Right atrium auricular region (tissue), 2 donors: Measurements from ENCODE around the gene MAP3K15. TPM values are rescaled to one million over a fixed set of nuclear protein-coding genes. Genes with fewer than 3 reads are reported as not detected.

Experiments
- DNase-seq: peaks from one replicate; pipeline ENCODE4 v3.0.0-alpha.2; 2019; ENCODE audit warnings: low spot score
- H3K27ac ChIP-seq, 2 donors: fragments of 200-600 bp; sonication (generic); 1 replicate in 1 of 2; 2 replicates in 1 of 2; pipeline ENCODE4 v1.5.1; 2016 to 2019
- H3K27me3 ChIP-seq, 2 donors: fragments of 200-600 bp; sonication (generic); one replicate each; pipeline versions ENCODE4 v1.5.1 to v1.6.0; 2017 to 2019
- H3K36me3 ChIP-seq: fragments of 200-600 bp; sonication (generic); one replicate; pipeline ENCODE4 v1.5.1; 2016
- H3K4me1 ChIP-seq, 2 donors: fragments of 200-600 bp; sonication (generic); one replicate each; pipeline versions ENCODE4 v1.5.1 to v1.6.0; 2017 to 2019
- H3K4me3 ChIP-seq, 2 donors: fragments of 200-600 bp; sonication (generic); 1 replicate in 1 of 2; 2 replicates in 1 of 2; pipeline ENCODE4 v1.5.1; 2017 to 2019; ENCODE audit warnings: mild to moderate bottlenecking in 1 of 2, moderate library complexity in 1 of 2
- H3K9me3 ChIP-seq, 2 donors: fragments of 200-600 bp; sonication (generic); one replicate each; pipeline ENCODE4 v1.5.1; 2019
- total RNA-seq, 2 donors: library from RNA; depleted of rRNA; stranded (reverse); fragments of >200 nt; gene quantifications; one replicate each; pipeline ENCODE4 v1.1.0, GENCODE V29; 2016
- TF ChIP-seq, protein P1 (sequence below), 2 donors: fragments of 200-600 bp; sonication (generic); IDR thresholded peaks; one replicate each; pipeline ENCODE4 v1.5.1; 2019; ENCODE audit warnings: antibody characterized with exemption in 2 of 2

The MAP3K15 gene
- total RNA-seq, 2 donors from 2014 or later, result not detected

DNA sequence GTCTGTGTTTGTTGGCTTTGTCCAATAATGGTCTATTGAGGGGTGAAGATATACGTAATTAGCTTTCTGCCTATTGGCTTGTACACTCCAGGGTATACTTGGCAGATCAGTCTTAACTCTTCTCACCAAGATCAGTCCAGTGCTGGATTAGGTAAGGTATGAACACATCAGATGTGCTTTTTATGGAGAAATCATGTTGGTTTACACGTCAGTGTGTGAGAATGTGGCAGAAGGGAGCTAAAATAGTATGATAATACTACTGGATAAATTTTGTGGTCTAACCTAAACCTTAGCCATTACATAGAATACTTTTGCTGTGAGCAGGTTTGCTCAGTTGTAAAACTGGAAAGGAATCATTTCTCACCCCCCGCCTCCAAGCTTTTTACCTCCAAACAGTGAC lies 167.4 kb downstream of the MAP3K15 start:
- Histone ChIP-seq H3K27me3 (no peaks in the 10 kb centered on the region), H3K4me1 (peaks cover 0 to 10% of the 10 kb centered on the region in 2 donors), H3K4me3 (no peak overlapping the region), H3K9me3 (no peaks in the 10 kb centered on the region), H3K36me3 (peaks cover 29% of the 10 kb centered on the region), H3K27ac (no peak overlapping the region)
- no peak for DNase-seq
- TF ChIP-seq, protein P1, sequence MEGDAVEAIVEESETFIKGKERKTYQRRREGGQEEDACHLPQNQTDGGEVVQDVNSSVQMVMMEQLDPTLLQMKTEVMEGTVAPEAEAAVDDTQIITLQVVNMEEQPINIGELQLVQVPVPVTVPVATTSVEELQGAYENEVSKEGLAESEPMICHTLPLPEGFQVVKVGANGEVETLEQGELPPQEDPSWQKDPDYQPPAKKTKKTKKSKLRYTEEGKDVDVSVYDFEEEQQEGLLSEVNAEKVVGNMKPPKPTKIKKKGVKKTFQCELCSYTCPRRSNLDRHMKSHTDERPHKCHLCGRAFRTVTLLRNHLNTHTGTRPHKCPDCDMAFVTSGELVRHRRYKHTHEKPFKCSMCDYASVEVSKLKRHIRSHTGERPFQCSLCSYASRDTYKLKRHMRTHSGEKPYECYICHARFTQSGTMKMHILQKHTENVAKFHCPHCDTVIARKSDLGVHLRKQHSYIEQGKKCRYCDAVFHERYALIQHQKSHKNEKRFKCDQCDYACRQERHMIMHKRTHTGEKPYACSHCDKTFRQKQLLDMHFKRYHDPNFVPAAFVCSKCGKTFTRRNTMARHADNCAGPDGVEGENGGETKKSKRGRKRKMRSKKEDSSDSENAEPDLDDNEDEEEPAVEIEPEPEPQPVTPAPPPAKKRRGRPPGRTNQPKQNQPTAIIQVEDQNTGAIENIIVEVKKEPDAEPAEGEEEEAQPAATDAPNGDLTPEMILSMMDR (IDR thresholded peaks at IDR 0.05), result no peak

- Histone ChIP-seq H3K36me3 (no peaks in the 10 kb centered on the region), H3K9me3 (no peaks in the 10 kb centered on the region), H3K4me3 (peak overlapping the region; percentile 67 to 78), H3K27me3 (no peaks in the 10 kb centered on the region), H3K27ac (peak overlapping the region in 1 of 2 donors; percentile 94), H3K4me1 (peaks cover 0 to 10% of the 10 kb centered on the region in 2 donors)
- no peak for DNase-seq
- TF ChIP-seq, protein P1 (IDR thresholded peaks at IDR 0.05), result no peak
Observed at GRCh38 chrX:19344661-19345060, 170.6 kb downstream of the MAP3K15 start.

DNA sequence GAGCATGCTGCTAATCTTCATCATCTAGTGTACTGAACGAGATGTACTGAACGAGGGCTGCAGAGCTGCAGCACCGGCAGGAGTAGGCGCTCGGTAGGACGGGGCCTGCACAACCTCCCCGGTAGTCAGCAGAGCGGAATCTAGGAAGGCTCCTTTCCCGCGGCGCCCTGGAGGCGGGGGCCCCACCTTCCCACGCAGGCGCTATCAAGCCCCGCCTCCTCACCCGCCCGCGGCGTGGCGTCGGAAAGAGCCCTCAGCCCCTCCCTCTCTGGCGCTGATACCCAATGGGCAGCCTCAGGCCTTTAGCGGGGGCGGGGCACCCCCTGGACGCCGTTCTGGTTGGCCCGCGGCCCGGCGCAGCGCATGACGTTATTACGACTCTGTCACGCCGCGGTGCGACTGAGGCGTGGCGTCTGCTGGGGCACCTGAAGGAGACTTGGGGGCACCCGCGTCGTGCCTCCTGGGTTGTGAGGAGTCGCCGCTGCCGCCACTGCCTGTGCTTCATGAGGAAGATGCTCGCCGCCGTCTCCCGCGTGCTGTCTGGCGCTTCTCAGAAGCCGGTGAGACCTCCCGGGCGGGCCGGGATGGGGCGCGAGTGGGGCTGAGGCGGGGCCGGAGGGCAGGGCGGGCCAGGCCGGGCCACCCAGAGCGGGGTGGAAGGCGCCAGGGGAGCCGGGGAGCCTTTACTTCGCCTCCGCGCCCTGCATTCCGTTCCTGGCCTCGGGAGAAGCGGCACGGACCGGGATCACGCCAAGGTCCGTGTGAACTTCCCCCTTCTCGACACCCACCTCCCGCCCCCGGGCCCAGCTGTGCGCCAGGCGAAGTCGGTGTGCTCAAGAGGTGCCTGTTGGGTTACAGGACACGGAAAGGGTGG lies 171.5 kb downstream of the MAP3K15 start, which contains the start of gene PDHA1:
TSS of gene PDHA1 (plus strand) at position 393 of the 874 bp plus-strand sequence. CDS start at position 504, 111 bp downstream.
- peak within 1 kb of the TSS; percentile 67 to 78 for H3K4me3 ChIP-seq
- H3K9me3 ChIP-seq, result no peaks in the 10 kb centered on the region
- H3K27me3 ChIP-seq, result no peaks in the 10 kb centered on the region
- peaks cover 0 to 10% of the 10 kb centered on the region in 2 donors for H3K4me1 ChIP-seq
- no peaks in the 10 kb centered on the region for H3K36me3 ChIP-seq
- peak within 1 kb of the TSS; percentile 86 to 94 for H3K27ac ChIP-seq
- peak; percentile 93 for DNase-seq
- TF ChIP-seq, protein P1 (IDR thresholded peaks at IDR 0.05), result no peak

GRCh38 chrX:19343085-19343534 lies 172.2 kb downstream of the MAP3K15 start:
- no peak for DNase-seq
- Histone ChIP-seq H3K4me3 (peak overlapping the region; percentile 17 to 67), H3K36me3 (no peaks in the 10 kb centered on the region), H3K27ac (peak overlapping the region; percentile 86 to 94), H3K9me3 (no peaks in the 10 kb centered on the region), H3K4me1 (peaks cover 0 to 10% of the 10 kb centered on the region in 2 donors), H3K27me3 (no peaks in the 10 kb centered on the region)
- TF ChIP-seq, protein P1 (IDR thresholded peaks at IDR 0.05), result no peak

GRCh38 chrX:19342331-19342906 lies 172.9 kb downstream of the MAP3K15 start:
- H3K27ac ChIP-seq, result peak overlapping the region in 1 of 2 donors; percentile 94
- H3K27me3 ChIP-seq, result no peaks in the 10 kb centered on the region
- no peak for DNase-seq
- TF ChIP-seq, protein P1 (IDR thresholded peaks at IDR 0.05), result no peak
- no peaks in the 10 kb centered on the region for H3K36me3 ChIP-seq
- H3K4me3 ChIP-seq, result no peak overlapping the region
- H3K4me1 ChIP-seq, result peaks cover 0 to 10% of the 10 kb centered on the region in 2 donors
- H3K9me3 ChIP-seq, result no peaks in the 10 kb centered on the region
